Stomach smooth muscle (tissue), 2 donors: ENCODE data around the gene AHR.

Source experiments
- H3K27ac ChIP-seq: one replicate; pipeline ENCODE4 v1.7.0; 2013; ENCODE audit warnings: mild to moderate bottlenecking, low read length, inconsistent platforms
- H3K27me3 ChIP-seq, 2 donors: one replicate each; pipeline ENCODE4 v1.7.0; 2013; ENCODE audit warnings: low read length in 2 of 2; ENCODE audit not compliant: insufficient read depth in 2 of 2, control insufficient read depth in 1 of 2
- H3K36me3 ChIP-seq, 2 donors: one replicate each; pipeline ENCODE4 v1.7.0; 2013; ENCODE audit warnings: low read length in 2 of 2; ENCODE audit not compliant: control insufficient read depth in 2 of 2, insufficient read depth in 2 of 2
- H3K4me1 ChIP-seq: one replicate; pipeline ENCODE4 v1.7.0; 2013; ENCODE audit warnings: low read length; ENCODE audit not compliant: control insufficient read depth, insufficient read depth
- H3K4me3 ChIP-seq, 2 donors: one replicate each; pipeline ENCODE4 v1.7.0; 2013; ENCODE audit warnings: low read length in 2 of 2
- H3K9ac ChIP-seq, 2 donors: one replicate each; pipeline ENCODE4 v1.7.0; 2013; ENCODE audit warnings: low read length in 2 of 2, mild to moderate bottlenecking in 1 of 2
- H3K9me3 ChIP-seq, 2 donors: one replicate each; pipeline ENCODE4 v1.7.0; 2013; ENCODE audit warnings: low read length in 2 of 2; ENCODE audit not compliant: control insufficient read depth in 2 of 2
- donor health status: healthy.
- donor health status: Pancreatic carcinoma.

Gene AHR

DNA sequence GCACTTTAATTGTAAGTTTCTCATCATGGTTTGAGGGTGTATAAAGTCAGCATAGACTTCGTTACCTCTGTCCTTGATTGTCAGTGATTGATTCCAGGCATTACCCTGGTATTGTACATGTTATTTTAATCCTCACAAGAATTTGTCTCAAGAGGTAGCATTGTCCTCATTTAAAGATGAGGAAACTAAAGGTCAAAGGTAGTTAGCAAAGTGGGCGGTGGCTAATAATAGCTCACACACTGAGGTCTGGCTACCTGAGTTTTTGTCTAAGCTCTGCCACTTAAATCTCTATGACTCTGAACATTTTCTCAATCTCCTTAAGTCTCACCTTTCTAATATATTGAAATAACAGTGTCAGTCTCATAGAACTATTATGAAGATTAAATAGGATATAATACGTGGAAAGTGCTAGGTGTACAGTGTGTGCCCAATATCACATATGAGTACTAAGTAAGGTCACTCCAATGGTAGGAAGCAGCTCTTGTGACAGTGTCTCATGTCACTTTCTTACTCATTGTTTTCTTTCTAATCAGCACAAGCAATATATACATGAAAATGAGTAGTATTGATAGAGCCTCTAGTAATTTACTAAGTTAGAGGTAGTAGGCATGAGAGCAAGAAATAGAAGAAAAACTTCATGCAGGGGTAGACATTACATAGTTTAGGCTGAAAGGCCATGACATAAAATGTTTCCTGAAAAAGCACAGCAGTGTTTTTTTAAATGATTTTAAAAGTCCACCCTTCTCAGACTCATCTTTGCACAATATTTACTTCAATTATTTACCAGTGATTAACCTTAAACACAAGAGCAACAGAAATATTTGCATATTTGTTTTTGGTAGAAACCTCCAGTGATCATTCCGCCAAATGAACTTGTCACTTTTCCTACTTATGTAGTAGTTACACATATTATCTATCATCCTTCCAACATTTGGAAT lies 21.0 kb downstream of the AHR start:
- no peak overlapping the region for H3K9ac ChIP-seq
- no peak overlapping the region for H3K27ac ChIP-seq
- H3K36me3 ChIP-seq, result peaks cover 0 to 5% of the 10 kb centered on the region in 2 donors
- no peaks in the 10 kb centered on the region for H3K27me3 ChIP-seq
- no peaks in the 10 kb centered on the region for H3K9me3 ChIP-seq
- no peaks in the 10 kb centered on the region for H3K4me1 ChIP-seq
- H3K4me3 ChIP-seq, result no peak overlapping the region

- no peak overlapping the region for H3K27ac ChIP-seq
- no peaks in the 10 kb centered on the region for H3K4me1 ChIP-seq
Observed at GRCh38 chr7:17320102-17320497, 21.6 kb downstream of the AHR start.

DNA sequence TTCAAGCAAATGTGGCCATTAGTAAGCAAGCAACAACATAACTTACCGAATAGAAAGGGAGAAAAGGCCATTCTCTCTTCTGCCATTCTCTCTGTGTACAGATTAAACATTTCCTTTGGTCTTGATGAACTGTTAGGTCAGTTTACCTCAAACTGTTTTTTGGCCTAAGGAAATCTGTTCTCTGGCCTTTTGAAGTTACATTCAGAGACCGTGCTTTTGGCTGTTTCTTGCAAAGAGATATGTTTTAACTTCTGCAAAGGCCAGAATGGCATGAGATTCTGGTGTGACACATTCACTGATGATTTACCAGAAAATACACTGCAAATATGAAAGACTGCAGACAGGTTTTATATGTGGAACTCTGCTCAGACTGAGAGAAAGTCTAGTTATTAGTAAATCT lies 22.2 kb downstream of the AHR start:
- H3K27ac ChIP-seq, result no peak overlapping the region
- H3K4me3 ChIP-seq, result no peak overlapping the region
- no peaks in the 10 kb centered on the region for H3K4me1 ChIP-seq
- H3K9ac ChIP-seq, result no peak overlapping the region
- no peaks in the 10 kb centered on the region for H3K27me3 ChIP-seq
- H3K9me3 ChIP-seq, result no peaks in the 10 kb centered on the region
- peaks cover 0 to 5% of the 10 kb centered on the region in 2 donors for H3K36me3 ChIP-seq

More at GRCh38 chr7:17320102-17320497, 21.6 kb downstream of the AHR start:
- H3K36me3 ChIP-seq, result peaks cover 0 to 5% of the 10 kb centered on the region in 2 donors
- no peak overlapping the region for H3K4me3 ChIP-seq
- no peaks in the 10 kb centered on the region for H3K9me3 ChIP-seq
- H3K9ac ChIP-seq, result no peak overlapping the region
- no peaks in the 10 kb centered on the region for H3K27me3 ChIP-seq

- no peaks in the 10 kb centered on the region for H3K4me1 ChIP-seq
- no peak overlapping the region for H3K27ac ChIP-seq
- no peaks in the 10 kb centered on the region for H3K9me3 ChIP-seq
- H3K9ac ChIP-seq, result no peak overlapping the region
- peaks cover 0 to 6% of the 10 kb centered on the region in 2 donors for H3K36me3 ChIP-seq
- H3K27me3 ChIP-seq, result no peaks in the 10 kb centered on the region
- H3K4me3 ChIP-seq, result no peak overlapping the region
Observed at GRCh38 chr7:17325364-17325763, 26.9 kb downstream of the AHR start.

DNA sequence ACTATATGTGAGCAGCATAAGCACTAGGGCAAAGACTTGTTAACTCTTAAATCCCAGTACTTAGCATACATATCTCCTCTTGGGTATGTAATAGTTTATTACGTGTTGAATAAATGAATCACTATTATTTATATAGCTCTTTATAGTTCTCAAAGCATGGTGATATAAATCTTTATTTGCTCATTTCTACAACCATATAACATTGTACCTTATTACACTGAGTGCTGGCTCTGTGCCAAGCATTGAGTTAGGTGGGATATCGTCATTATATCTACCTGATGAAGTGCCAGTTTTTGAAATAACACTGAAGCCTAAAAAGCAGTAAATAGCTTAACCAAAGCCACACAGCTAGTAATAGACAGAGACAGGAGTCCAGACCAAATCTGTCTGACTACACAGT lies 27.9 kb downstream of the AHR start:
- Histone ChIP-seq H3K27ac (no peak overlapping the region), H3K4me1 (no peaks in the 10 kb centered on the region), H3K9ac (no peak overlapping the region), H3K9me3 (no peaks in the 10 kb centered on the region), H3K36me3 (peaks cover 0 to 6% of the 10 kb centered on the region in 2 donors), H3K4me3 (no peak overlapping the region), H3K27me3 (no peaks in the 10 kb centered on the region)

- H3K4me1 ChIP-seq, result no peaks in the 10 kb centered on the region
- H3K9me3 ChIP-seq, result no peaks in the 10 kb centered on the region
- H3K36me3 ChIP-seq, result peaks cover 0 to 3% of the 10 kb centered on the region in 2 donors
- no peak overlapping the region for H3K27ac ChIP-seq
- H3K9ac ChIP-seq, result no peak overlapping the region
- H3K27me3 ChIP-seq, result no peaks in the 10 kb centered on the region
- H3K4me3 ChIP-seq, result no peak overlapping the region
Observed at GRCh38 chr7:17328641-17329040, 30.2 kb downstream of the AHR start.

- Histone ChIP-seq H3K4me1 (no peaks in the 10 kb centered on the region), H3K27ac (no peak overlapping the region), H3K27me3 (no peaks in the 10 kb centered on the region), H3K9ac (no peak overlapping the region), H3K36me3 (peaks cover 0 to 3% of the 10 kb centered on the region in 2 donors), H3K9me3 (no peaks in the 10 kb centered on the region), H3K4me3 (no peak overlapping the region)
Observed at GRCh38 chr7:17329440-17329839, 31.0 kb downstream of the AHR start.

GRCh38 chr7:17331891-17332501 lies 33.5 kb downstream of the AHR start:
- Histone ChIP-seq H3K9me3 (no peaks in the 10 kb centered on the region), H3K27ac (no peak overlapping the region), H3K9ac (no peak overlapping the region), H3K36me3 (peaks cover 0 to 5% of the 10 kb centered on the region in 2 donors), H3K27me3 (no peaks in the 10 kb centered on the region), H3K4me3 (no peak overlapping the region), H3K4me1 (no peaks in the 10 kb centered on the region)

- Histone ChIP-seq H3K36me3 (peaks cover 0 to 3% of the 10 kb centered on the region in 2 donors), H3K9me3 (no peaks in the 10 kb centered on the region), H3K27ac (no peak overlapping the region)
Observed at GRCh38 chr7:17333221-17333620, 34.8 kb downstream of the AHR start.

GRCh38 chr7:17336168-17336567 lies 37.7 kb downstream of the AHR start:
- H3K27ac ChIP-seq, result no peak overlapping the region
- no peak overlapping the region for H3K9ac ChIP-seq
- H3K4me1 ChIP-seq, result peaks cover 6% of the 10 kb centered on the region
- no peak overlapping the region for H3K4me3 ChIP-seq
- H3K27me3 ChIP-seq, result no peaks in the 10 kb centered on the region
- H3K36me3 ChIP-seq, result peaks cover 10 to 14% of the 10 kb centered on the region in 2 donors
- no peaks in the 10 kb centered on the region for H3K9me3 ChIP-seq

More at GRCh38 chr7:17333221-17333620, 34.8 kb downstream of the AHR start:
- Histone ChIP-seq H3K4me3 (no peak overlapping the region), H3K9ac (no peak overlapping the region), H3K4me1 (no peaks in the 10 kb centered on the region), H3K27me3 (no peaks in the 10 kb centered on the region)

DNA sequence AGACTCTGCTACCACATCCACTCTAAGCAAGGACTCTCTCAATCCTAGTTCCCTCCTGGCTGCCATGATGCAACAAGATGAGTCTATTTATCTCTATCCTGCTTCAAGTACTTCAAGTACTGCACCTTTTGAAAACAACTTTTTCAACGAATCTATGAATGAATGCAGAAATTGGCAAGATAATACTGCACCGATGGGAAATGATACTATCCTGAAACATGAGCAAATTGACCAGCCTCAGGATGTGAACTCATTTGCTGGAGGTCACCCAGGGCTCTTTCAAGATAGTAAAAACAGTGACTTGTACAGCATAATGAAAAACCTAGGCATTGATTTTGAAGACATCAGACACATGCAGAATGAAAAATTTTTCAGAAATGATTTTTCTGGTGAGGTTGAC lies 40.7 kb downstream of the AHR start:
- no peaks in the 10 kb centered on the region for H3K9me3 ChIP-seq
- peaks cover 6% of the 10 kb centered on the region for H3K4me1 ChIP-seq
- H3K36me3 ChIP-seq, result peaks cover 10 to 14% of the 10 kb centered on the region in 2 donors
- H3K27me3 ChIP-seq, result no peaks in the 10 kb centered on the region
- H3K27ac ChIP-seq, result no peak overlapping the region
- no peak overlapping the region for H3K9ac ChIP-seq
- no peak overlapping the region for H3K4me3 ChIP-seq
